Parathyroid adenoma (tissue), 2 donors: ENCODE results near the gene HSPA1B.

Experiments
- H2AFZ ChIP-seq: fragments of 300-600 bp; sonication (generic); one replicate; pipeline ENCODE4 v1.7.0; 2017; ENCODE audit warnings: antibody characterized with exemption, mild to moderate bottlenecking
- H3K27ac ChIP-seq: fragments of 300-600 bp; sonication (generic); one replicate; pipeline ENCODE4 v1.7.0; 2017
- H3K27me3 ChIP-seq: fragments of 300-600 bp; sonication (generic); one replicate; pipeline ENCODE4 v1.7.0; 2017; ENCODE audit warnings: low read length; ENCODE audit not compliant: control insufficient read depth, insufficient read depth
- H3K36me3 ChIP-seq: fragments of 300-600 bp; sonication (generic); one replicate; pipeline ENCODE4 v1.7.0; 2017; ENCODE audit warnings: low read length; ENCODE audit not compliant: control insufficient read depth, insufficient read depth
- H3K4me1 ChIP-seq: fragments of 300-600 bp; sonication (generic); one replicate; pipeline ENCODE4 v1.7.0; 2017; ENCODE audit warnings: control low read depth
- H3K4me2 ChIP-seq: fragments of 300-600 bp; sonication (generic); one replicate; pipeline ENCODE4 v1.7.0; 2017; ENCODE audit warnings: low read length
- H3K4me3 ChIP-seq: fragments of 300-600 bp; sonication (generic); one replicate; pipeline ENCODE4 v1.7.0; 2017; ENCODE audit warnings: low read depth, low read length
- H3K79me2 ChIP-seq: fragments of 300-600 bp; sonication (generic); one replicate; pipeline ENCODE4 v1.7.0; 2017; ENCODE audit warnings: control low read depth
- H3K9ac ChIP-seq: fragments of 300-600 bp; sonication (generic); one replicate; pipeline ENCODE4 v1.7.0; 2017; ENCODE audit warnings: mild to moderate bottlenecking
- H3K9me3 ChIP-seq: fragments of 300-600 bp; sonication (generic); one replicate; pipeline ENCODE4 v1.7.0; 2017; ENCODE audit warnings: low read length; ENCODE audit not compliant: control insufficient read depth
- TF ChIP-seq, protein P1 (sequence below): fragments of 300-600 bp; sonication (generic); IDR thresholded peaks from one replicate; pipeline ENCODE4 v1.7.0; 2017; ENCODE audit warnings: antibody characterized with exemption, mild to moderate bottlenecking
- donor health status: primary hyperparathyroidism.

The HSPA1B gene

DNA sequence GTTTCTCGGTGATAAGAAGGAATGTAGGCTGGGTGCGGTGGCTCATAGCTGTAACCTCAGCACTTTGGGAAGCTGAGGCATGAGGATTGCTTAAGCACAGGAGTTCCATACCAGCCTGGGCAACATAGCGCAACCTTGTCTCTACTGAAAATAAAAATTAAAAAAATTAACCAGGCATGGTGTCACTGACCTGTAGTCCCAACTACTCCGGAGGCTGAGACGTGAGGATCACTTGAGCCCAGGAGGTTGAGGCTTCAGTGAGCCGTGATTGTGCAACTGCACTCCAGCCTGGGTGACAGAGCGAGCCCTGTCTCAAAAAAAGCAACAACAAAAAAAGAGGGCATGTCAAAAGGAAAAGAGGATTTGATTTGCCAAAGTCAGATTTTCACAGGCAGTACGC is 31.2 kb downstream of the HSPA1B start:
- H3K9me3 ChIP-seq, result no peaks in the 10 kb centered on the region
- H2AFZ ChIP-seq, result no peak overlapping the region
- TF ChIP-seq, protein P1, sequence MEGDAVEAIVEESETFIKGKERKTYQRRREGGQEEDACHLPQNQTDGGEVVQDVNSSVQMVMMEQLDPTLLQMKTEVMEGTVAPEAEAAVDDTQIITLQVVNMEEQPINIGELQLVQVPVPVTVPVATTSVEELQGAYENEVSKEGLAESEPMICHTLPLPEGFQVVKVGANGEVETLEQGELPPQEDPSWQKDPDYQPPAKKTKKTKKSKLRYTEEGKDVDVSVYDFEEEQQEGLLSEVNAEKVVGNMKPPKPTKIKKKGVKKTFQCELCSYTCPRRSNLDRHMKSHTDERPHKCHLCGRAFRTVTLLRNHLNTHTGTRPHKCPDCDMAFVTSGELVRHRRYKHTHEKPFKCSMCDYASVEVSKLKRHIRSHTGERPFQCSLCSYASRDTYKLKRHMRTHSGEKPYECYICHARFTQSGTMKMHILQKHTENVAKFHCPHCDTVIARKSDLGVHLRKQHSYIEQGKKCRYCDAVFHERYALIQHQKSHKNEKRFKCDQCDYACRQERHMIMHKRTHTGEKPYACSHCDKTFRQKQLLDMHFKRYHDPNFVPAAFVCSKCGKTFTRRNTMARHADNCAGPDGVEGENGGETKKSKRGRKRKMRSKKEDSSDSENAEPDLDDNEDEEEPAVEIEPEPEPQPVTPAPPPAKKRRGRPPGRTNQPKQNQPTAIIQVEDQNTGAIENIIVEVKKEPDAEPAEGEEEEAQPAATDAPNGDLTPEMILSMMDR, result no peak
- no peak overlapping the region for H3K4me2 ChIP-seq
- peaks cover 2% of the 10 kb centered on the region for H3K79me2 ChIP-seq
- no peaks in the 10 kb centered on the region for H3K36me3 ChIP-seq
- H3K4me3 ChIP-seq, result no peak overlapping the region
- H3K27me3 ChIP-seq, result no peaks in the 10 kb centered on the region
- H3K4me1 ChIP-seq, result peaks cover 5% of the 10 kb centered on the region
- H3K27ac ChIP-seq, result no peak overlapping the region
- H3K9ac ChIP-seq, result no peak overlapping the region

DNA sequence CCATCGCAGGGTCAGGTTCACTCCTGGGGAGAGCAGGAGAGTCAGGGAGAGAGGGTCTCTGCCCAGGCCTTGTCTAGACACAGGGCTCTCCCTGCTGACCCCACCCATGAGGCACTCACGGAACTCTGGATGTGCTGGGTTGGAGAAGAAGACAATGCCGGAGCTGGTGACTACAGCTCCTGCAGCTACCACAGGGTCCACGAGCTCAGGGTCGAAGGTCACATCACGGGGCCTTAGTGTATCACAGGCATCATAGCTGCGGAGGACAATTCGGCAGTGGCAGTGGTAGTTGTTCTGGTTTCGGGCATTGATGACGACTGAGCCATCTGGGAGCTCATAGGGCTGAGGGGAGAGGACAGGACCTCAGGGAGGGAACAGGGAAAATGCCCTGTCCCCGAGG is 32.4 kb downstream of the HSPA1B start:
- TF ChIP-seq, protein P1, result no peak
- no peak overlapping the region for H3K9ac ChIP-seq
- H3K36me3 ChIP-seq, result no peaks in the 10 kb centered on the region

DNA sequence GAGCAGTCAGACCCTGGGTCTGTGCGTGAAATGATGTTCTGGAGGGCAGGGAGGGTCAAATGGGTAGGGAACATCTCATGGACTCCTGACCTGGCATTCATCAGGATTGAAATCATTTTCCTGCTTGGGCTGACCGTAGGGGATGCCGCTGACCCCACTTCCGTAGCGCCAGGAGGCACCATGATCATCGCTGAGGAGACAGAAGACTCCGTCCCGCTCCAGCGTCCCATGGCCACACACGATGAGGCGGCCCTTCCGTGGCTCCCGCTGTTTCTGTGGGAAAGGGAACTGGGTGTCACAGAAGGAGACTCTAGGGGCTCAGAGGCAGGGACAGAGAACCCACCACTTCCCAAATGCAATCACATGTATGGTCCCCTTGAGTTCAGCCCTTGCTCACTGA is 32.8 kb downstream of the HSPA1B start:
- no peak overlapping the region for H3K27ac ChIP-seq
- H3K4me3 ChIP-seq, result no peak overlapping the region
- peaks cover 2% of the 10 kb centered on the region for H3K79me2 ChIP-seq
- H3K9me3 ChIP-seq, result no peaks in the 10 kb centered on the region
- no peaks in the 10 kb centered on the region for H3K36me3 ChIP-seq
- H3K27me3 ChIP-seq, result no peaks in the 10 kb centered on the region
- H3K9ac ChIP-seq, result no peak overlapping the region
- TF ChIP-seq, protein P1, result no peak
- H3K4me1 ChIP-seq, result peaks cover 16% of the 10 kb centered on the region
- H2AFZ ChIP-seq, result no peak overlapping the region
- H3K4me2 ChIP-seq, result no peak overlapping the region

More for the DNA sequence above, 32.4 kb downstream of the HSPA1B start:
- no peak overlapping the region for H3K4me3 ChIP-seq
- no peaks in the 10 kb centered on the region for H3K9me3 ChIP-seq
- H3K4me2 ChIP-seq, result no peak overlapping the region
- peaks cover 2% of the 10 kb centered on the region for H3K79me2 ChIP-seq
- H3K4me1 ChIP-seq, result peaks cover 12% of the 10 kb centered on the region
- H3K27ac ChIP-seq, result no peak overlapping the region
- H3K27me3 ChIP-seq, result no peaks in the 10 kb centered on the region
- H2AFZ ChIP-seq, result no peak overlapping the region

DNA sequence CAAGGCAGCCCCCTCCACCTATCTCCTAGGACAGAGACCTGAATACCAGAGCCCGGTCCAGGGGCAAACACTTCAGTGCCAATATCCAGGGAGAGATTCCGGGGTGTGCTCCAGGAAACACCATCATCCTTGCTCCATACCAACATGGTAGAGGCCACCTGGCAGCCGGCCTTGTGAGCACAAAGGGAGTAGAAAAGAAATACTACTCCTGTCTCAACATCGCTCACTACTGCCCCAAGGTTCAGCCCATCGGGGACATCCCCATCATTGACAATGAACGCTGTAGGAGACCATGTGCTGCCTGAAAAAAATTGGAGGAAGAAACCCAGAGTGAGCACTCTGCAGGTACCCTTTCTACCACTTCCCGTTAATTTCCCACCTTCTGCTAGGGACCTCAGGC is 33.6 kb downstream of the HSPA1B start:
- TF ChIP-seq, protein P1, result no peak
- no peak overlapping the region for H3K9ac ChIP-seq

DNA sequence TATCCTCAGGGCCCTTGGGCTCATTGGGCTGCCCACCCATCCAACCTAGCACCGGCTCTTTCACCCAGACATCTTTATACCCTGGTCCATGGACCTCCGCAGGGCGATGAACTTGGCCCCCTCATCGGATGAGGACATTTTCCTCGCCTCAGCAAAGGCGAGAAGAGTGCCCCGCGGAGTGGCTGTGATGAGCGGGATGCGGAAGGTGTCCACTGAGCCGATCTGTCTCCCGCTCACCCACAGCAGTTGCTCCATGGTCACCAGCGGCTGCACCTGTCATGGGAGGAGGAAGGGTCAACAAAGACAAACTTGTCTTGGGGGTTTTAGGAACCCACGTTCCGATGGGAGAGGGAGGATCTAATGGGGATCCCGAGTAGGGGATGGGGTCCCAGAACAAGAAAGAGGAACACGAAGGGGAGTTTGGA is 34.4 kb downstream of the HSPA1B start:
- Histone ChIP-seq H3K27ac (no peak overlapping the region), H3K79me2 (peaks cover 2% of the 10 kb centered on the region), H3K27me3 (no peaks in the 10 kb centered on the region), H3K4me3 (peak overlapping the region; percentile 89), H3K9me3 (no peaks in the 10 kb centered on the region), H3K36me3 (no peaks in the 10 kb centered on the region), H2AFZ (peak overlapping the region; percentile 88), H3K4me2 (peak overlapping the region; percentile 81), H3K4me1 (peaks cover 20% of the 10 kb centered on the region), H3K9ac (peak overlapping the region; percentile 65)
- TF ChIP-seq, protein P1, result no peak

More for the DNA sequence above, 33.6 kb downstream of the HSPA1B start:
- Histone ChIP-seq H3K4me3 (no peak overlapping the region), H3K4me2 (no peak overlapping the region), H3K4me1 (peaks cover 20% of the 10 kb centered on the region), H3K36me3 (no peaks in the 10 kb centered on the region), H3K27me3 (no peaks in the 10 kb centered on the region), H3K27ac (no peak overlapping the region), H3K9me3 (no peaks in the 10 kb centered on the region), H2AFZ (no peak overlapping the region), H3K79me2 (peaks cover 2% of the 10 kb centered on the region)
